ENCODE measurements around the gene PPIP5K1.

DNA sequence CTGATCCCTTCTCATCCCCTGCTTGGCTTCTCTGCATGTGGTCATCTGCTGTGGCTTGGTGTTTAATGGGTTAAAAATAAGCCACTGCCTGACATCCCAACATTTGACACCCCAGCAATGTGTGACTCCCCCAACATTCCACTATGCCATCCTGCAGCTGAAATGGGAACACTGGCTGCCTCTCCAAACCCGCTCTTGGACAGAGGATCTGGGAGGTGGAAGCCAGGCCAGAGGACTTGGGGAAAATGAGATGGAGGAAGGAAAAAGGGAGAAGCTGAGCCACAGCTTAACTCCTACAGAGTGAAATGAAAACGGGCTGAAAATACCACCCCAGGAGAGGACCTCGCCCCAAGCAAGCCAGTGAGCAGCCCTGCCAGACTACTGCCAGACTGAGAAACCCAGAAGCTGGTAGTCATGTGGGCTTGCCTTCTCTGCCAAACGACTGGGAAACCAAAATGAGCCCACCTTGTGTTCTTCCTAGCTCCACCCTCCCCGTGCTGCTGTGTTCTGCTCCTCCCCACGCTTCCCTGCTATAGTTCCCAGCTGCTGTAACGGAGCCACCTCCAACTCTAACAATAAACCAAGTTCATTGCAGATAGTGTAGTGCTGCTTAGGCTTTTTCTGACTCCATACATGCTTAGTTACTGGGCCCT, 58.9 kb downstream of the PPIP5K1 start:
- TF ChIP-seq, protein P1, sequence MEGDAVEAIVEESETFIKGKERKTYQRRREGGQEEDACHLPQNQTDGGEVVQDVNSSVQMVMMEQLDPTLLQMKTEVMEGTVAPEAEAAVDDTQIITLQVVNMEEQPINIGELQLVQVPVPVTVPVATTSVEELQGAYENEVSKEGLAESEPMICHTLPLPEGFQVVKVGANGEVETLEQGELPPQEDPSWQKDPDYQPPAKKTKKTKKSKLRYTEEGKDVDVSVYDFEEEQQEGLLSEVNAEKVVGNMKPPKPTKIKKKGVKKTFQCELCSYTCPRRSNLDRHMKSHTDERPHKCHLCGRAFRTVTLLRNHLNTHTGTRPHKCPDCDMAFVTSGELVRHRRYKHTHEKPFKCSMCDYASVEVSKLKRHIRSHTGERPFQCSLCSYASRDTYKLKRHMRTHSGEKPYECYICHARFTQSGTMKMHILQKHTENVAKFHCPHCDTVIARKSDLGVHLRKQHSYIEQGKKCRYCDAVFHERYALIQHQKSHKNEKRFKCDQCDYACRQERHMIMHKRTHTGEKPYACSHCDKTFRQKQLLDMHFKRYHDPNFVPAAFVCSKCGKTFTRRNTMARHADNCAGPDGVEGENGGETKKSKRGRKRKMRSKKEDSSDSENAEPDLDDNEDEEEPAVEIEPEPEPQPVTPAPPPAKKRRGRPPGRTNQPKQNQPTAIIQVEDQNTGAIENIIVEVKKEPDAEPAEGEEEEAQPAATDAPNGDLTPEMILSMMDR (IDR thresholded peaks at IDR 0.05 in 2 of 3, conservative IDR thresholded peaks at IDR 0.05 in 1 of 3; ENCODE audit: borderline replicate concordance in 1 of 3, insufficient read depth in 1 of 3, low read depth in 2 of 3, low read length in 2 of 3), result no peak
- TF ChIP-seq EZH2 (IDR thresholded peaks at IDR 0.05) (no peak), ZFX (IDR thresholded peaks at IDR 0.05) (no peak), SIN3A (IDR thresholded peaks at IDR 0.05; ENCODE audit: low read depth) (no peak), POLR2AphosphoS5 (IDR thresholded peaks at IDR 0.05; ENCODE audit: low read depth, low read length) (no peak), FOSL1 (IDR thresholded peaks at IDR 0.05; ENCODE audit: low read depth) (no peak), POLR2A (IDR thresholded peaks at IDR 0.05; ENCODE audit: borderline replicate concordance, extremely low read depth, insufficient read depth, insufficient read length) (no peak), REST (IDR thresholded peaks at IDR 0.05; ENCODE audit: low read depth) (no peak), CBX3 (IDR thresholded peaks at IDR 0.05; ENCODE audit: low read depth) (no peak), MAX (IDR thresholded peaks at IDR 0.05) (no peak), ZNF274 (IDR thresholded peaks at IDR 0.05; ENCODE audit: low read depth, low read length) (no peak), EZH2phosphoT487 (IDR thresholded peaks at IDR 0.05; ENCODE audit: borderline replicate concordance) (no peak)
